DMS153 (cell line): ENCODE measurements around the gene ATG10.
"Not testable (repeated sequence)": the region's sequence is repeated elsewhere in the genome, so short reads cannot be mapped to it uniquely, and the experiment has no call there.

ENCODE experiments used
- DNase-seq: peaks from one replicate; lab custom pipeline; 2025; lab: John Stamatoyannopoulos, UW

ATG10 gene

GRCh38 chr5:82054004-82054710, 82.3 kb downstream of the ATG10 start:
- DNase-seq: no peak

DNA sequence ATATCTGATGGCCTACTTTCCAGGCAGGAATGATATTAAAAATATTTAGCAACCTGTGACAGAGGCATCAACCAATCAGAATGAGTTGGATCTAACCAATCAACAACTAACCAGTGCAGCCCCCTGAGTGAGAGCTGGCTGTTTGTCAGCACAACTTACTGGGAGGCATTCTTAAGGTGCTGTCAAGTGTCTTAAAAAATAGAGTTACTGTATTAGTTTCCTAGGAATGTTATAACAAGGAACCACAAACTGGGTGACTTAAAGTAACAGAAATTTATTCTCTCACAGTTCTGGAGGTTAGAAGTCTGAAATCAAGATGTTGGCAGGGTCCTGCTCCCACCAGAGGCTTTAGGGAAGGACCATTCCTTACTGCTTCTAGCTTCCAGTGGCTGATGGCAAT, 85.2 kb downstream of the ATG10 start:
- DNase-seq: no peak

GRCh38 chr5:82058710-82059109, 86.9 kb downstream of the ATG10 start:
- no peak for DNase-seq

- DNase-seq: no peak
Measured at GRCh38 chr5:82066791-82067190, 95.0 kb downstream of the ATG10 start.

DNA sequence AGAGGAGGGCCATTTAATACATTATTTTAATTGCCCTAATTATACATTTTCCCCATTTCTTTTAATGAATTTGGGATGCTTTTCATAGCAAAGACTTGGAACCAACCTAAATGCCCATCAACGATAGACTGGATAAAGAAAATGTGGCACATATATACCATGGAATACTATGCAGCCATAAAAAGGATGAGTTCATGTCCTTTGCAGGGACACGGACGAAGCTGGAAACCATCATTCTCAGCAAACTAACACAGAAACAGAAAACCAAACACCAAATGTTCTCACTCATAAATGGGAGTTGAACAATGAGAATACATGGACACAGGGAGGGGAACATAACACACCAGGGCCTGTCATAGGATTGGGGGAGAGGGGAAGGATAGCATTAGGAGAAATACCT, 96.2 kb downstream of the ATG10 start:
- not testable (repeated sequence) for DNase-seq

DNA sequence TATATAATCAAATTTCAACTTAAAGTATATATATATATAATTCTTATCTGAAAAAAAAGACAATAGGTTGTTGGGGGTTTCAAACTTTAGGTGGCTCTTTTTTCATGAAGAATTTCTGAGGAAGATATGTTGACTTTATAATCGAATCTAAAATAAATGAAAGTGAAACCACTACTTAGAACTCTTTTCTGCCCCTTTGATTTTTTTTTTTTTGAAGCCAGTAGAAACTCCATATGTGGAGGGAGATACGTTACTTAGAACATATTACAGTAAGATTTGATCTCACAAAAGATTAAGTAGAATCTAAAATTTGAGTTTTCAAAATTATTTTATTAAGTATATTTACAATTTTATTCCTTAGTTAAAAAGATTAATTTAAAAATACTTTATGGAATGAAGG, 96.9 kb downstream of the ATG10 start:
- DNase-seq: no peak

GRCh38 chr5:82072138-82072537, 100.3 kb downstream of the ATG10 start:
- no peak for DNase-seq

DNA sequence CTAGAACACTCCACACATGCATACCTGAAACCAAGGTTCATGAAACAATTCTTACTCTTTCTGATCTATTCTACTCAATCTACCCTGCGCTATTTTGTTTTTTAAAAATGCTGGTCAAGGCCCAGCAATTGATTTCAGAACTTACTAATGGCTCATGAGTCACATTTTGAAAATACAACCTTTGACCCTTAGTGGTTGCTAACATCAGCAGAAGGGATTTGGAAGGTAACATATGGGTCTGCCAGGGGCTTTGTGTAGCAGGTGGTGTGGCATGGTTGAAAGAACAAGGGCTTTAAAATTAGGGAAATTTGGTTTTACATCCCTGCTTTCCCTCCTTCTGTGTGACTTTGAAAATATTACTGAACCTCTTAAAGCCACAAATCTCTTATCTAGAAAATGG, 101.4 kb downstream of the ATG10 start:
- DNase-seq: no peak

DNA sequence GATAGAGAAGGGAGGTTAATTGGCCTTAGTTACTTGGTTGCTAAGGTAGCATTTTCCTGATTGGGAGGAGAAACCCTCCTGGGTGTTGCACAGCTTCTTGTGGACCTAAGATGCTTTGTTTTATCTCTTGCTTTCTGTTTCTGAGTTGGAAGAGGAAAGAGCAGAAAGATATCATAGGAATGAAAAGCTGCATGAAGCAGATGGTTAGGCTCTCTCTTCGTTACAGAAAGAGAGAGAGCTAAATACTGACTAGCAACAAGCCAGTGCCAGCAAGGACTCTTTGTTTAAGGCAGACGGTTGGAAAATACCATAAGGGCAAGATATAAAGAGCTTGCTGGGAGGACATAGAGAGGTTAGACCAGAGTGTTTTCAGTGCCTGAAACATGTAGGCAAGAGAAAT, 103.1 kb downstream of the ATG10 start:
- DNase-seq: no peak

DNA sequence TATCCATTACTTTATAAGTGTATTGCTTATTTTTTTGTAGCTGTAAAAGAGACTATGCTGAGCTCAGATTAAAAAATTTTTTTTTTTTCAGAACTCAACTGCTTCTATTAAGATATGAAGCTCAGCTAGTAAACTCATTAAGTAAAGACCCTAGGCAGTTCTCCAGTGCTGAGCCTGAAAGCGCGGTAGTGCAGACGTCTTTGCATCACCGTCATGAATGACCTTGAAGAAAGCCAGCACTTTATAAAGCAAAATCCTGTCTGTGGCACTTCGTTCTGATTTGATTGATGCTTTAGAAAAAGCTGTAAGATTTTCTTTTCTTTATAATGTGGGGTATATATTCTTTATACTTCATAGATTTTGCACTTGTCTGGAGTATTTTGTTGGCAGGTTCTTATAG, 105.7 kb downstream of the ATG10 start:
- DNase-seq: no peak

DNA sequence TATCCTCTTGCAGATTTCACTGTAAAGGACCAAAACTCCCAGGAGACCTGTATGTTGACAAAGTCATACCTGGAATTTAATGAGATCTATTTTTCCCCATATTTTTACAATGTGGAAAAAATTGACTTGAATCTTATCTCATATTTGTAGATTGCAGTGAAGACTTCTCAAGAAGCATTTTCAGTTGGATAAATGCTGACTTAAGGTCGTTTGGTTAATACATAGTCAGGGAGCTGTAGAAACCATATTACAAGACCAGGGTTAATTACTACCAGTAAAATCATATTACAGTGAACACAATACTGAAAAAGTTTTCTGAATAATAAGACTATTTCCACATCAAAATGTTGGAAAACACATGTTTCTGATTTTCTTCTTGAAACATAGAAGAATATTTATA, 119.8 kb downstream of the ATG10 start:
- DNase-seq: no peak

- no peak for DNase-seq
Measured at GRCh38 chr5:82095536-82095935, 123.7 kb downstream of the ATG10 start.

GRCh38 chr5:82096249-82096648, 124.4 kb downstream of the ATG10 start:
- DNase-seq: no peak

DNA sequence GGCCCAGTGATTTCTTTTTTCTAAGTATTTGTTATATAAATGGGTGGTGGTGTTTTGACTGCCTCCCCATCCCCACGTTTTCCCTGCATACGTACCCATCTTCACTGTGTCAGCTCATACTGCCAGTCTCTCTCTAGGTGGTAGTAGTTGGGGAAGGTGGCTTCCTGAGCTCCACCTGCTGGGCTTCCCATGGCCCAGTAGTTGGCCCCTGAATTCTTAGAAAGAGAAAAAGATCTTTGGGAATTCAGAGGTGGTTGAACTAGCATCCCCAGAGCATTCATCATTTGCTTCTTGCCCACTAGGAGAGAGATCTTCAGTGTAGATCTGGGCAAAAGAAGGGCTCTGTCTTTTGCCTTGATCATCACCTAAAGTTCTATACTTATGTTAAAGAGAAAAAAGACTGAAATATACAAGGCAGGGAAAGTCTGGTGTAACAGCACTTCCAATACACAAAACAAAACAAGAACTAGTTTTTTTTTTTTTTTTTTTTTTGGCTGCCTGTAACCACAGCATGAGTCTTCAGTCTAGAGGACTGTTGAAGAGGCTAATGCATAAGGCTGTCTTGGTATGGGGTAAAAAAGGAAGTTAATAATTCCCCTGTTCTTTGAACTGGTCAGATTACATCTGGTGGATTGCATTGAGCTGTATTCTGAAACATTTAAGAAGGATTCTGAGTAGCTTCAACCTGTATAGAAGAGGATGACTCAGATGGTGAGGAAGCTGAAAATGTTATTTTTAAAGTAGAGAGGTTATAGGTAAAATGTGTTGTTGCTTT, 128.7 kb downstream of the ATG10 start:
- no peak for DNase-seq

GRCh38 chr5:82104872-82105271, 133.0 kb downstream of the ATG10 start:
- no peak for DNase-seq

- DNase-seq: no peak
Measured at GRCh38 chr5:82105457-82105856, 133.6 kb downstream of the ATG10 start.

- no peak for DNase-seq
Measured at GRCh38 chr5:82106207-82106606, 134.4 kb downstream of the ATG10 start.

- no peak for DNase-seq
Measured at GRCh38 chr5:82106756-82107155, 134.9 kb downstream of the ATG10 start.

DNA sequence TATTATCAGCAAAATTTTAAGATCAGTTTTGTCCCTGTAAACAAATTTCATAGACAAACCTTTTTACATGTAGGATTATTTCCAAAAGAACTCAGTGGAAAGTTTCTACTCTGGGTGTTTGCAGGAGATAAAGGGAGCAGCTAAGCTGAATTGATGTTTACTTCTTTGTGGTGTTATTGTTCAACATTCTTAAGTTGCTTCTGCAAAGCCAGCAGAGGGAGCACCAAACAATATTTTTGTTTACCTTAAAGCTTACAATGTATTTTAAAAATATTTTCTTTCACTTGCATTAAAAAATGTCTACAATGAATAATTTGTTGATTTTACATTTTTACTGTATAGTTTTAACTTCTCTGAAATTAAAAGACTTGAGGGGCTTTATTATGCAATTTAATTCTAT, 135.4 kb downstream of the ATG10 start:
- no peak for DNase-seq

DNA sequence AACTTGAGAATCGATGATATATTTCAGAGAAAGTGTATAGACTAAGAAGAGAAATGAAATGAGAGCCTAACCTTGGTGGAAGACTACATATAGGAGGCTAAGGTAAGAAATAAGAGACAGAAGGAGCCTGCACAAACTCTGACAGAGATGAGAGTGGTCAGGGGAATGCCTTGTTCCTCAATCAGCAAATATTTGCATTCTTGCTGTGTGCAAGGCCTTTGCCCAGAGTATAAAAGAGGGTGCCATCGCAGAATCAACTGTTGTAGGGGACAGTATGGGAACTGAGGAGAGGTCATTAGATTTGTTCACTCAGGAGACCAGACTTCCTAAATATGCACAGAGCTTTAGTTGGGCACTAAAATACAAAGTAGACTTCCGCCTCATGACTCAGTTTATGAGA, 137.2 kb downstream of the ATG10 start:
- no peak for DNase-seq

DNA sequence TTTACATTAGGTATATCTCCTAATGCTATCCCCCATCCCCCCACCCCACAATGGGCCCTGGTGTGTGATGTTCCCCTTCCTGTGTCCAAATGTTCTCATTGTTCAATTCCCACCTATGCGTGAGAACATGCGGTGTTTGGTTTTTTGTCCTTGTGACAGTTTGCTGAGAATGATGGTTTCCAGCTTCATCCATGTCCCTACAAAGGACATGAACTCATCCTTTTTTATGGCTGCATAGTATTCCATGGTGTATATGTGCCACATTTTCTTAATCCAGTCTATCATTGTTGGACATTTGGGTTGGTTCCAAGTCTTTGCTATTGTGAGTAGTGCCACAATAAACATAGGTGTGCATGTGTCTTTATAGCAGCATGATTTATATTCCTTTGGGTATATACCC, 138.1 kb downstream of the ATG10 start:
- DNase-seq: not testable (repeated sequence)

GRCh38 chr5:82111191-82111590, 139.4 kb downstream of the ATG10 start:
- DNase-seq: no peak

DNA sequence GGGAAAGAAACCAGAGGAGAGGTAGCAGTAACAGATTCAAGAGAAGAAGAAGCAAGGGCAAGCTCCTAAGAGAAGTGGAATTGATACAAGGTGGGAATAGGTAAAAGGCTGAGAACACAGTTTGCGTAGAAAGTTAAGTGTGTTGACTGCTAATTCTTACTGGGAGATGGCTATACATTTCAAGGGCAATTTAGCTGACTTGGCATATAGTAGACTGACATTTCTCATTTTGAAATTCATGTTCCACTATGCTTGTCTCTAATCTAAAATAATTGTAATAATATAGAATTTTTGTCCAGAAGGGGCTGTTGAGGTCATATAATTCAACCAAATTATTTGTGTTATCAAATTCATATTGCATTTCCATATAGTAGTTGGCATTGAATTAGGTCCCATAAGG, 144.0 kb downstream of the ATG10 start:
- DNase-seq: no peak

DNA sequence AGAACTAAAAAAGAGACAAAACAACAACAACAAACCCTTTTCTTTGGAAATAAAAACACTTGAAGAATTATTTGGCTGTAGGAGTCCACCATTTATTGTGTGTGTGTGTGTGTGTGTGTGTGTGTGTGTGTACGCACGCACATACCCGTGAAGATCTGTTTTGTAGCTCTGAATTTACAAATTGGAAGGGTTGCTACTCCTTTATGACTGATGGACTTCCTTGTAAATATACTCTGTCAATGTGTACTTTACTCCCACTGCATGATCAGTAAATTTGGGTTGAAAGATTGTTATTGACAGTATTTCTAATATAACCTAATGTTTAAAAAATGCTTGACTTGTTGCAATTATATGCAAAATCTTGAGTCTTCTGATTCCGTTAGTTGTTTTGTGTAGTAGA, 148.1 kb downstream of the ATG10 start:
- DNase-seq: no peak
